Measurements from ENCODE around the gene CILP2. TPM values are rescaled to one million over a fixed set of nuclear protein-coding genes. Genes with fewer than 3 reads are reported as not detected.

CILP2 gene
- total and polyA plus RNA-seq, 2 of the 8 experiments (the other 6 are each of a cell fraction or from before 2014, with no cell fraction given), result 4.4 to 5.8 TPM

DNA sequence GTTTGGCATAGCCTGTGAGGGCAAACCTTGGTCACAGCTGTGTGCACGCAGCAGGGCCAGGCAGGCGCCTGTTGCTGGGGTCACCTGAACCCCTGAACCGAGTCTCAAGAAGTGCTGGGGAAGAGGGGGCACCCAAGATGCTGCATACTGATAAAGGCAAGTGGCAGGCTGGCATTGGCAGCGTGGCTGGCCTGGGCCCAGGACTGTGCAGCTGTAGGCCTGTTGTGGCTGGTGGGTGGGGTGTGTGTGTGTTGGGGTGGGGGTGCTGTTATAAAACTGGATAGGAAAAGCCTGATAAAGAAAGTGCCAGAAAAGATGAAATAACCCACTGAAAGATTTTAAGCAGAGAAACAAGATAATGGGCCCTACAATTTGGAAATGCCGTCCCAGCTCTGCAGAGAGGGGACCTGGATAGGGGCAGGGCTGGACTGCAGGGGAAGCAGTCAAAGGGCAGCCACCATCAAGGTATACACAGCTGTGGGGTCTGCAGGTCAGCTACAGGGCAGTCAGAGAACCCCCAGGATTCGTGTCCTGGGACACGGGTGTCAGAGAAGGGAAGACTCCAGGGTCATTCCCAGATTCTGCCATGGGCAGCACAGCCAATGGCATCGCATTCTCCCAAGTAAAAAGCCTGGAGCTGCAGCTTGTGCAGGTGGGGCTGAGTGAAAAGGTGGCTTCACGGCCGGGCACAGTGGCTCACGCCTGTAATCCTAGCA lies 33.2 kb downstream of the CILP2 start (continued):
- TF ChIP-seq, protein P1, sequence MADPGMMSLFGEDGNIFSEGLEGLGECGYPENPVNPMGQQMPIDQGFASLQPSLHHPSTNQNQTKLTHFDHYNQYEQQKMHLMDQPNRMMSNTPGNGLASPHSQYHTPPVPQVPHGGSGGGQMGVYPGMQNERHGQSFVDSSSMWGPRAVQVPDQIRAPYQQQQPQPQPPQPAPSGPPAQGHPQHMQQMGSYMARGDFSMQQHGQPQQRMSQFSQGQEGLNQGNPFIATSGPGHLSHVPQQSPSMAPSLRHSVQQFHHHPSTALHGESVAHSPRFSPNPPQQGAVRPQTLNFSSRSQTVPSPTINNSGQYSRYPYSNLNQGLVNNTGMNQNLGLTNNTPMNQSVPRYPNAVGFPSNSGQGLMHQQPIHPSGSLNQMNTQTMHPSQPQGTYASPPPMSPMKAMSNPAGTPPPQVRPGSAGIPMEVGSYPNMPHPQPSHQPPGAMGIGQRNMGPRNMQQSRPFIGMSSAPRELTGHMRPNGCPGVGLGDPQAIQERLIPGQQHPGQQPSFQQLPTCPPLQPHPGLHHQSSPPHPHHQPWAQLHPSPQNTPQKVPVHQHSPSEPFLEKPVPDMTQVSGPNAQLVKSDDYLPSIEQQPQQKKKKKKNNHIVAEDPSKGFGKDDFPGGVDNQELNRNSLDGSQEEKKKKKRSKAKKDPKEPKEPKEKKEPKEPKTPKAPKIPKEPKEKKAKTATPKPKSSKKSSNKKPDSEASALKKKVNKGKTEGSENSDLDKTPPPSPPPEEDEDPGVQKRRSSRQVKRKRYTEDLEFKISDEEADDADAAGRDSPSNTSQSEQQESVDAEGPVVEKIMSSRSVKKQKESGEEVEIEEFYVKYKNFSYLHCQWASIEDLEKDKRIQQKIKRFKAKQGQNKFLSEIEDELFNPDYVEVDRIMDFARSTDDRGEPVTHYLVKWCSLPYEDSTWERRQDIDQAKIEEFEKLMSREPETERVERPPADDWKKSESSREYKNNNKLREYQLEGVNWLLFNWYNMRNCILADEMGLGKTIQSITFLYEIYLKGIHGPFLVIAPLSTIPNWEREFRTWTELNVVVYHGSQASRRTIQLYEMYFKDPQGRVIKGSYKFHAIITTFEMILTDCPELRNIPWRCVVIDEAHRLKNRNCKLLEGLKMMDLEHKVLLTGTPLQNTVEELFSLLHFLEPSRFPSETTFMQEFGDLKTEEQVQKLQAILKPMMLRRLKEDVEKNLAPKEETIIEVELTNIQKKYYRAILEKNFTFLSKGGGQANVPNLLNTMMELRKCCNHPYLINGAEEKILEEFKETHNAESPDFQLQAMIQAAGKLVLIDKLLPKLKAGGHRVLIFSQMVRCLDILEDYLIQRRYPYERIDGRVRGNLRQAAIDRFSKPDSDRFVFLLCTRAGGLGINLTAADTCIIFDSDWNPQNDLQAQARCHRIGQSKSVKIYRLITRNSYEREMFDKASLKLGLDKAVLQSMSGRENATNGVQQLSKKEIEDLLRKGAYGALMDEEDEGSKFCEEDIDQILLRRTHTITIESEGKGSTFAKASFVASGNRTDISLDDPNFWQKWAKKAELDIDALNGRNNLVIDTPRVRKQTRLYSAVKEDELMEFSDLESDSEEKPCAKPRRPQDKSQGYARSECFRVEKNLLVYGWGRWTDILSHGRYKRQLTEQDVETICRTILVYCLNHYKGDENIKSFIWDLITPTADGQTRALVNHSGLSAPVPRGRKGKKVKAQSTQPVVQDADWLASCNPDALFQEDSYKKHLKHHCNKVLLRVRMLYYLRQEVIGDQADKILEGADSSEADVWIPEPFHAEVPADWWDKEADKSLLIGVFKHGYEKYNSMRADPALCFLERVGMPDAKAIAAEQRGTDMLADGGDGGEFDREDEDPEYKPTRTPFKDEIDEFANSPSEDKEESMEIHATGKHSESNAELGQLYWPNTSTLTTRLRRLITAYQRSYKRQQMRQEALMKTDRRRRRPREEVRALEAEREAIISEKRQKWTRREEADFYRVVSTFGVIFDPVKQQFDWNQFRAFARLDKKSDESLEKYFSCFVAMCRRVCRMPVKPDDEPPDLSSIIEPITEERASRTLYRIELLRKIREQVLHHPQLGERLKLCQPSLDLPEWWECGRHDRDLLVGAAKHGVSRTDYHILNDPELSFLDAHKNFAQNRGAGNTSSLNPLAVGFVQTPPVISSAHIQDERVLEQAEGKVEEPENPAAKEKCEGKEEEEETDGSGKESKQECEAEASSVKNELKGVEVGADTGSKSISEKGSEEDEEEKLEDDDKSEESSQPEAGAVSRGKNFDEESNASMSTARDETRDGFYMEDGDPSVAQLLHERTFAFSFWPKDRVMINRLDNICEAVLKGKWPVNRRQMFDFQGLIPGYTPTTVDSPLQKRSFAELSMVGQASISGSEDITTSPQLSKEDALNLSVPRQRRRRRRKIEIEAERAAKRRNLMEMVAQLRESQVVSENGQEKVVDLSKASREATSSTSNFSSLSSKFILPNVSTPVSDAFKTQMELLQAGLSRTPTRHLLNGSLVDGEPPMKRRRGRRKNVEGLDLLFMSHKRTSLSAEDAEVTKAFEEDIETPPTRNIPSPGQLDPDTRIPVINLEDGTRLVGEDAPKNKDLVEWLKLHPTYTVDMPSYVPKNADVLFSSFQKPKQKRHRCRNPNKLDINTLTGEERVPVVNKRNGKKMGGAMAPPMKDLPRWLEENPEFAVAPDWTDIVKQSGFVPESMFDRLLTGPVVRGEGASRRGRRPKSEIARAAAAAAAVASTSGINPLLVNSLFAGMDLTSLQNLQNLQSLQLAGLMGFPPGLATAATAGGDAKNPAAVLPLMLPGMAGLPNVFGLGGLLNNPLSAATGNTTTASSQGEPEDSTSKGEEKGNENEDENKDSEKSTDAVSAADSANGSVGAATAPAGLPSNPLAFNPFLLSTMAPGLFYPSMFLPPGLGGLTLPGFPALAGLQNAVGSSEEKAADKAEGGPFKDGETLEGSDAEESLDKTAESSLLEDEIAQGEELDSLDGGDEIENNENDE (IDR thresholded peaks at IDR 0.05; ENCODE audit: insufficient replicate concordance, low read length), result no peak
- no peak for TF ChIP-seq SIN3A (conservative IDR thresholded peaks at IDR 0.05 in 1 of 2, IDR thresholded peaks at IDR 0.05 in 1 of 2; ENCODE audit: low read depth in 1 of 2, low read length in 2 of 2)
- TF ChIP-seq NANOG (IDR thresholded peaks at IDR 0.05; ENCODE audit: insufficient read depth, low read depth, low read length, poor library complexity, severe bottlenecking), result no peak
- TF ChIP-seq, protein P2, sequence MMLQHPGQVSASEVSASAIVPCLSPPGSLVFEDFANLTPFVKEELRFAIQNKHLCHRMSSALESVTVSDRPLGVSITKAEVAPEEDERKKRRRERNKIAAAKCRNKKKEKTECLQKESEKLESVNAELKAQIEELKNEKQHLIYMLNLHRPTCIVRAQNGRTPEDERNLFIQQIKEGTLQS (IDR thresholded peaks at IDR 0.05; ENCODE audit: insufficient read depth, low read depth, low read length), result no peak
- no peak for TF ChIP-seq SUZ12 (IDR thresholded peaks at IDR 0.05; ENCODE audit: low read length)
- no peak for TF ChIP-seq KDM1A (IDR thresholded peaks at IDR 0.05; ENCODE audit: borderline replicate concordance, low read length)
- no peak for TF ChIP-seq MAFK (IDR thresholded peaks at IDR 0.05; ENCODE audit: low read depth, low read length)
- no peak for TF ChIP-seq YY1 (IDR thresholded peaks at IDR 0.05; ENCODE audit: low read depth, low read length)

Measured in H1 (cell line).